HG03045 (cell line): ENCODE results near the gene AFF4.
"Not testable (repeated sequence)": the region's sequence is repeated elsewhere in the genome, so short reads cannot be mapped to it uniquely, and the experiment has no call there.

Experiments
- ATAC-seq: cut with Tn5 transposase; IDR thresholded peaks from one replicate; pipeline ENCODE4 v1.9.1; 2021; ENCODE audit warnings: mild to moderate bottlenecking, moderate library complexity; ENCODE audit not compliant: unreplicated experiment

Gene AFF4

GRCh38 chr5:132953710-132954109 is 9.7 kb downstream of the AFF4 start:
- ATAC-seq, result no peak

- ATAC-seq, result no peak
Observed at GRCh38 chr5:132952829-132953228, 10.6 kb downstream of the AFF4 start.

GRCh38 chr5:132951897-132952296 is 11.5 kb downstream of the AFF4 start:
- ATAC-seq, result no peak

GRCh38 chr5:132949136-132949535 is 14.3 kb downstream of the AFF4 start:
- no peak for ATAC-seq

GRCh38 chr5:132947671-132948070 is 15.8 kb downstream of the AFF4 start:
- no peak for ATAC-seq

- not testable (repeated sequence) for ATAC-seq
Observed at GRCh38 chr5:132945315-132945714, 18.1 kb downstream of the AFF4 start.

GRCh38 chr5:132943362-132944022 is 19.9 kb downstream of the AFF4 start:
- ATAC-seq, result no peak

GRCh38 chr5:132941331-132941730 is 22.1 kb downstream of the AFF4 start:
- ATAC-seq, result no peak

GRCh38 chr5:132928062-132928407 is 35.4 kb downstream of the AFF4 start:
- ATAC-seq, result no peak

GRCh38 chr5:132927355-132928061 is 35.9 kb downstream of the AFF4 start:
- ATAC-seq, result no peak

GRCh38 chr5:132926437-132926836 is 37.0 kb downstream of the AFF4 start:
- ATAC-seq, result no peak

- ATAC-seq, result no peak
Observed at GRCh38 chr5:132916086-132916485, 47.3 kb downstream of the AFF4 start.

- ATAC-seq, result no peak
Observed at GRCh38 chr5:132915681-132916080, 47.8 kb downstream of the AFF4 start.

GRCh38 chr5:132909702-132910101 is 53.7 kb downstream of the AFF4 start:
- ATAC-seq, result no peak

- ATAC-seq, result no peak
Observed at GRCh38 chr5:132907161-132907560, 56.3 kb downstream of the AFF4 start.

- no peak for ATAC-seq
Observed at GRCh38 chr5:132905938-132906337, 57.5 kb downstream of the AFF4 start.

- ATAC-seq, result no peak
Observed at GRCh38 chr5:132901730-132902129, 61.7 kb downstream of the AFF4 start.

GRCh38 chr5:132901036-132901435 is 62.4 kb downstream of the AFF4 start:
- ATAC-seq, result no peak

GRCh38 chr5:132898094-132898493 is 65.3 kb downstream of the AFF4 start:
- no peak for ATAC-seq

- no peak for ATAC-seq
Observed at GRCh38 chr5:132896685-132897084, 66.7 kb downstream of the AFF4 start.

GRCh38 chr5:132895719-132896305 is 67.6 kb downstream of the AFF4 start:
- no peak for ATAC-seq

- no peak for ATAC-seq
Observed at GRCh38 chr5:132890817-132891216, 72.6 kb downstream of the AFF4 start.
